GM21737 (cell line): ENCODE measurements around the gene PSMB3.
"Not testable (repeated sequence)": the region's sequence is repeated elsewhere in the genome, so short reads cannot be mapped to it uniquely, and the experiment has no call there.

Experiments used
- ATAC-seq: cut with Tn5 transposase; IDR thresholded peaks from one replicate; pipeline ENCODE4 v1.9.1; 2021; ENCODE audit warnings: mild to moderate bottlenecking, moderate library complexity; ENCODE audit not compliant: unreplicated experiment

PSMB3 gene

DNA sequence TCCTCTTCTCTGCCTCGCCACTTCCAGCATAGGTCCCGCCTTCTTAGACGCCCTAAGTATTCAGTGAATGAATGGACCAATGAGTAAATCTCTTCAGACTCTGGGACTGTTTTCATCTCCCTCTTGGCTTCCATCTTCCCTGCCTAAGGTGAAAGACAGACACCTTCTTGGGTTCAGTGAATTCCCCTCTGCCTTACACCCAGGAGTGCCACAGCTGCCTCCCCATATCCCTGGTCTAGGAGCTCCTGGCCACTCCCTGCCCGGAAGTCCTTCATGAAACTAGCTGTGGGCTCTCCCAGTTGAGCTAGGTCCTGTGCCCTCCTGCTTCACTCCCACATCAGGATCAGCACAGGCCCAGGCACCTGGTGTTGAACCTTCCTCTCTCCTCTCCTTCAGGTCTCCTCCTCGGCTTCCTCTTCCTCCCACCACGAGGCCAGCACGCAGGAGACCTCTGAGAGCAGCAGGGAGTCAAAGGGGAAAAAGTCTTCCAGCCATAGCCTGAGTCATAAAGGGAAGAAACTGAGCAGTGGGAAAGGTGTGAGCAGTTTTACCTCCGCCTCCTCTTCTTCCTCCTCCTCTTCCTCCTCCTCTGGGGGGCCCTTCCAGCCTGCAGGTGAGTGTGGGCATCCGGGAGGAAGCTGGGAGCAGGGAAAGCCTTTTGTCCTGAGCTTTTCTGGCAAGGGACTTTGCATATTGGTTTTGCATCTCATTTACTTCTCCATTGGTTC lies 37.2 kb upstream of the PSMB3 start:
- no peak for ATAC-seq

DNA sequence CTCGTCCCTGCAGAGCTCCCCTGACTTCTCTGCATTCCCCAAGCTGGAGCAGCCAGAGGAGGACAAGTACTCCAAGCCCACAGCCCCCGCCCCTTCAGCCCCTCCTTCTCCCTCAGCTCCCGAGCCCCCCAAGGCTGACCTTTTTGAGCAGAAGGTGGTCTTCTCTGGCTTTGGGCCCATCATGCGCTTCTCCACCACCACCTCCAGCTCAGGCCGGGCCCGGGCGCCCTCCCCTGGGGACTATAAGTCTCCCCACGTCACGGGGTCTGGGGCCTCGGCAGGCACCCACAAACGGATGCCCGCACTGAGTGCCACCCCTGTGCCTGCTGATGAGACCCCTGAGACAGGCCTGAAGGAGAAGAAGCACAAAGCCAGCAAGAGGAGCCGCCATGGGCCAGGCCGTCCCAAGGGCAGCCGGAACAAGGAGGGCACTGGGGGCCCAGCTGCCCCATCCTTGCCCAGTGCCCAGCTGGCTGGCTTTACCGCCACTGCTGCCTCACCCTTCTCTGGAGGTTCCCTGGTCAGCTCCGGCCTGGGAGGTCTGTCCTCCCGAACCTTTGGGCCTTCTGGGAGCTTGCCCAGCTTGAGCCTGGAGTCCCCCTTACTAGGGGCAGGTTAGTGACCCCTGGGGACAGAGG lies 36.1 kb upstream of the PSMB3 start:
- ATAC-seq, result no peak

DNA sequence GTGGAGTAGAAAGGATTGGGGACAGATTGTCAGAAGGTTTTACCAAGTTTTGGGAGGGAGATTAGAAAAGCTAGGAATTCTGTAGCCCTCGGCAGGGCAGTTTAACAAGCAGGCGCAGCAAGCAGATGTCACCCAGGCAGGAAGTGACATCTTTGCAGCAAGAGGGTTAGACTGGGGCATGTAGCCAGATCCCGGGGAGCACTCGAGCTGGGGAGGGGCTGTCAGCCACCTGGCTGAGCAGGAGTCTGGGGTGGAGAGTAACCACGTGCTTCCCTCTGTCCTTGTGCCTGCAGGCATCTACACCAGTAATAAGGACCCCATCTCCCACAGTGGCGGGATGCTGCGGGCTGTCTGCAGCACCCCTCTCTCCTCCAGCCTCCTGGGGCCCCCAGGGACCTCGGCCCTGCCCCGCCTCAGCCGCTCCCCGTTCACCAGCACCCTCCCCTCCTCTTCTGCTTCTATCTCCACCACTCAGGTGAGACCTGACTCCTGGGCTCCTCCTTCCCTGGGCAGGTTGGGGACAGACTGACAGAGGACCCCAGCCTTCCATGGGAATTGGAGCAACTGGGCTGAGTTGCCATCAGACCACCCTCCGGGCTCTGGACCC lies 35.3 kb upstream of the PSMB3 start:
- no peak for ATAC-seq

DNA sequence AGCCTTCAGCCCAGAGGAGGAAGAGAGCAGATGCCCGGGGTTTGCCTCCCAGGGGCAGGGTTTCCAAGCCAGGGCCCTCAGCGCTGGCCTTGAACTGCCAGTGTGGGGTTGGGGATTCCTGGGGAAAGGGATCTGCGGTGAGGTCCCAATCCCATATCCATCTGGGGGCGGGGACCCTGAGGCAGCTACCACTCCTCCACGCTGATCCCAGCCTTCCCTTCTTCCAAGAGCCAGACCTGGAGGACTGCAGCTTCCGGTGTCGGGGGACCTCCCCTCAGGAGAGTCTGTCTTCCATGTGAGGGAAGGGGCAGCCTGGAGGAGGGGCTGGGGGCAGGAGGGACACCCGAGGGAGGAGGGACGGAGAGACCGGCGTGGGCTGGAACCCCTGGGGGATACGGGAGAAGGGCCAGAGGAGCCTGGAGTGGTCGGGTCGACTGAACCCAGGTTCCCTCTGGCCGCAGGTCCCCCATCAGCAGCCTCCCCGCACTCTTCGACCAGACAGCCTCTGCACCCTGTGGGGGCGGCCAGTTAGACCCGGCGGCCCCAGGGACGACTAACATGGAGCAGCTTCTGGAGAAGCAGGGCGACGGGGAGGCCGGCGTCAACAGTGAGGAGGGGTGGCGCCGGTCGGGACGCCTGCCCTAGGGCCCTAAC lies 33.1 kb upstream of the PSMB3 start:
- no peak for ATAC-seq

DNA sequence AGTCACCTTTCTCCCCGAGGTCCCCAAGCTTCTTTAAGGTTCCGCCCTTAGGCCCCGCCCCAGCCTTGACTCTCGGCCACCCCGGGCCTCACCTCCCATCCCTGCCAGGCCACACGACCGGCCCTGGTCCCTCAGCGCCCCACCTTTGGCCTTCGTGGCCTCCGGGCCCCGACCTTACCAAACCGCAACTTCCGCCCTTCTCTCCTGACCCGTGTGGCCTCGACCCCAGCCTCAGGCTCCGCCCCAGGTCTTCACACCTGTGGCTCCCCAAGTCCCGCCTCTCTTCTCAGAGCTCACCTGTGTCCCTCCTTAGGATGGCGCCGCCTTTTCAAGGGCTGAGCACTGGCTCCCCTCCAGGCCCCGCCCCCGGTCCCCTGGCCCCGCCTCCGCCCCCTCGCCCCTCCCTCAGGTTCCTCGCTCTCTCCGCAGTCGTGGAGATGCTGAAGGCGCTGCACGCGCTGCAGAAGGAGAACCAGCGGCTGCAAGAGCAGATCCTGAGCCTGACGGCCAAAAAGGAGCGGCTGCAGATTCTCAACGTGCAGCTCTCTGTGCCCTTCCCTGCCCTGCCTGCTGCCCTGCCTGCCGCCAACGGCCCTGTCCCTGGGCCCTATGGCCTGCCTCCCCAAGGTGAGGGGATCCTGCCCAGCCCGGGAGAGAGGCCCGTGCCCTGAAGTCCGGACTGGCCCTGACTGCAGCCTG lies 32.4 kb upstream of the PSMB3 start:
- ATAC-seq, result no peak

DNA sequence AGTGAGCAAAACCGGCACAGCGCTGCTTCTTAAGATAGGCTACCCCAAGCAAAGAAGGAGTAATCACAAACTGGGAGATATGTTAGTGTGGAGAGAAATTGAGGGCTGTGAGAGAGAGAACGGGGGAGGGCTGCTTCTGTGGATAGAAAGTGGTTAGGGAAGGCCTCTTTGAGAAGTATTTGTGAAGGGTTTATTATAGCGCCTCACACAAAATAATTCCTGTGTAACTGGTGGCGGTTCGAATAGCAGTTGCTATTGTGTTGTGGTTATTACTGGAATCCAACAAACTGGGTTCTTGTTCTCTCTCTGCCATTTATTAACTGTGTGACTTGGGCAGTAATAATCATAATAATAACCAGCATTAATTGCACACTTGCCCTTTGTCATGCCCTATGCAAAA lies 31.6 kb upstream of the PSMB3 start:
- no peak for ATAC-seq

DNA sequence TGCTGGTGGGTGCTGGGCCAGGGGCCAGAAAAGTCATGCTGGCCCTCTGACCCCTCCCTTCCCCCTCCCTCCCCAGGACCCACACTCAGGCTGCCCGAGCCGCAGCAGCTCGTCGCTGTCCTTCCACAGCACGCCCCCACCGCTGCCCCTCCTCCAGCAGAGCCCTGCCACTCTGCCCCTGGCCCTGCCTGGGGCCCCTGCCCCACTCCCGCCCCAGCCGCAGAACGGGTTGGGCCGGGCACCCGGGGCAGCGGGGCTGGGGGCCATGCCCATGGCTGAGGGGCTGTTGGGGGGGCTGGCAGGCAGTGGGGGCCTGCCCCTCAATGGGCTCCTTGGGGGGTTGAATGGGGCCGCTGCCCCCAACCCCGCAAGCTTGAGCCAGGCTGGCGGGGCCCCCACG lies 30.7 kb upstream of the PSMB3 start:
- ATAC-seq, result no peak

DNA sequence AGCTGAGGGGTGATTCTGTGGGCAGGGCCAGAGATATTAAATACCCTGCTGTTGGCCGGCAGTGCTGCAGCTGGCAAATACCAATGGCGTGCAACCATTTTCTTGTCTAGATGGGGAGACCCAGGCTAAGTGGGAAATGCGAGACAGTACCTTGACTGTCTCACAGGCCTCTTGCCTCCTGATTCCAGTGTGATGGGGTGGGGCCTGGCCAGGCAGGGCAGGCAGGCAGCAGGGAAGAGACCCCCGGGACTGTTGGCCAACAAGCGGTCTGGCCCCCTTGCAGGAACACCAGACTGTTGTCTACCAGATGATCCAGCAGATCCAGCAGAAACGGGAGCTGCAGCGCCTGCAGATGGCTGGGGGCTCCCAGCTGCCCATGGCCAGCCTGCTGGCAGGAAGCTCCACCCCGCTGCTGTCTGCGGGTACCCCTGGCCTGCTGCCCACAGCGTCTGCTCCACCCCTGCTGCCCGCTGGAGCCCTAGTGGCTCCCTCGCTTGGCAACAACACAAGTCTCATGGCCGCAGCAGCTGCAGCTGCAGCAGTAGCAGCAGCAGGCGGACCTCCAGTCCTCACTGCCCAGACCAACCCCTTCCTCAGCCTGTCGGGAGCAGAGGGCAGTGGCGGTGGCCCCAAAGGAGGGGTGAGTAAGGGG lies 28.1 kb upstream of the PSMB3 start:
- no peak for ATAC-seq

DNA sequence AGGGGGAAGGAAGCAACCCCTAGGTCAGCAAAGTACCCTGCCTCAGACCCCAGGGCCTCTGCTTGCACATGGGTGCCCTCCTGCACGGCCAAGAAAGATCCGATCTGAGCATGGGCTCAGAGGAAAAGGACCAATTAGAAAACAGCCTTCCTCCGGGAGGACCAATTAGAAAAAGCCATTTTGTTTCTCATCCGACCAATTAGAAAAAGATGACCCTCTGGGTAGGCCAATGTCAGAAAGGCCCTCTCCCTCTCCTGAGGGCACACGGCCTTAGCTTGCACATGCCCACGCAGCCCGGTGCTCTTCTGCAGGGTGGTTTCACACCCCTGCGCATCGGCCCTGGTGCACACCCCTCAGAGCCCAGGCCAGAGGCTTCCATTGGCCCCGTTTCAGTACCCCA lies 27.5 kb upstream of the PSMB3 start:
- ATAC-seq, result no peak

DNA sequence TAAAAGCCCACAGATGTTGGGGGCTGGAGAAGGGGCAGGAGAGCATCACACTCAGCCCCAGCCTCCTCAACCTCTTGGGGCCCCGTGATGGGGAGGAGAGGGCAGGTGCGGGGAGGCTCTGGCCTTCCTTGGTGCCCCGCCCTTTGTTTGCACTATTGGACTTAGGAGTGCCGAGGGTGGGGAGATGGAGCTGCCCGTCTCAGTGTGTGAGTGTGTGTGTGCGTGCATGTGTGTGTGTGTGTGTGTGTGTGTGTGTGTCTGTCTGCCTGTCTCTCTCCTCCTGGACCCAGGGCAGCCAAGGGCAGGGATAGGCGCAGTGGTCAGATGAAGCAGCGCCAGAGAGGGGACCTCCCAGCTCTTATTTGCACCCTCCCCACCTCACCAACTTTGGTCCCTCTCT lies 26.4 kb upstream of the PSMB3 start:
- not testable (repeated sequence) for ATAC-seq

DNA sequence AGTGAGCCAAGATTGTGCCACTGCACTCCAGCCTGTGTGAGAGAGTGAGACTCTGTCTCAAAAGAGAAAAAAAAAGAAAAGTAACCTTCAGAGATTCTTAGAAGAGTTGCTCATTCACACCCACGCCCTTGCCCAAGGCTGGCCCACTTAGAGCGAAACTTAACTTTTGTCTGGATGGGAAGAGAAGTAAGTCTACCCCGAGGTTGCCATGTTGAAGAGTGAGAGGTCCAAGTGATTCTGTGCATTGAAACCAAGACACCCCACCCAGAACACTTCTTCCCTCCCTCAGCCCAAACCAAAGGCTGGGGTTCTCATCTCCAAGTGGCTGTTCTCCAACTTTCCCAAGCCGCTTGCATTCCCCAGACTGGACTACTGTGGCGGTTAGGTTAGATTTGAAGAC lies 24.8 kb upstream of the PSMB3 start:
- no peak for ATAC-seq

DNA sequence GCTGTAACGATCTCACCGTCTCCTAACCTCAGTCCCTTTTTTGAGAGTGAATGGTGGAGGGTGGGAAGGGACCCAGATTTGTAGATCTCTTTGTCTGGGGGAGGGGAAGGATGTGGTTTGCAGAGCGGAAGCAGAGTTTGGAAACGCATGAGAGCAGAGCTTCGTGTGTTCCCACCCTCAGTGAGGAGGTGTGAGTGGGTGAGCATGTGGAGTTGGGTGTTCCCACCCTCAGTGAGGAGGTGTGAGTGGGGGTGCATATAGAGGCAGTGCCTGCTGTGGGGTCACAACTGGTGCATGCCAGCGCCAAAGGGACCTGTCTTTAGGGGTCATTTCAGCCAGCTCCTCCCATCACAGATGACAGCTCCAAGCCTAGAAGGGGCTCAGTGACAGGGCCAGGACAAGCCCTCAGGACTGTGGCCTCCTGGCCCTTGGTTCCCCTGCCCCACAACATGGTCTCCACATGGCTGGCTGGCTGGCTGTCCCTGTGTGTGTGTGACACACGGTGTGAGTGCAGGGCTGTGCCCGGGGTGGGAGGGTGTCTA lies 24.2 kb upstream of the PSMB3 start:
- ATAC-seq, result no peak

DNA sequence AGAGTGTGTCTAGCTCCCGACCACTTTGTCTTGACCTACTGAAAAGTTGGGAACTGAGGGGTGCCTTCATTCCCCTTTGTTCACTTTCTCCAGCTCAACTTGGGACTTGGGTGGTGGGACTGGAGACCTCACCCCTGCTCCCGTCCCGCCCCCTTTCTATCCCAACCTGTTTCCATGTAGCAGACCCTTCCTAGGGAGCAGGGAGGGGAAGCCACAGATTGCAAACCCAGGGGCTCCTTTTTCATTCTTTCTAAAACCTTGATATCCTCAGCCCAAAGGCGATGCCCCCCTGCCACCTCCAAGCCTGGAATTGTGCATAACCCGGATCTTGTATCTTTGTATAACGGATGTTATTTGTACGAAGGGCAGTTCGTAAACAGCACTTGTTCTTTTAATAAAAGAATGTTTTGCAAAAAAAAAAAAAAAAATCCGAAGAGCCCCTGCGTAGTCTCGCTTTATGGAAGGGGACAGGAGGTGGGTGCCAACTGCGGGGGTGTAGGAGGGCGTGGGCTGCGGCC lies 23.1 kb upstream of the PSMB3 start:
- no peak for ATAC-seq

DNA sequence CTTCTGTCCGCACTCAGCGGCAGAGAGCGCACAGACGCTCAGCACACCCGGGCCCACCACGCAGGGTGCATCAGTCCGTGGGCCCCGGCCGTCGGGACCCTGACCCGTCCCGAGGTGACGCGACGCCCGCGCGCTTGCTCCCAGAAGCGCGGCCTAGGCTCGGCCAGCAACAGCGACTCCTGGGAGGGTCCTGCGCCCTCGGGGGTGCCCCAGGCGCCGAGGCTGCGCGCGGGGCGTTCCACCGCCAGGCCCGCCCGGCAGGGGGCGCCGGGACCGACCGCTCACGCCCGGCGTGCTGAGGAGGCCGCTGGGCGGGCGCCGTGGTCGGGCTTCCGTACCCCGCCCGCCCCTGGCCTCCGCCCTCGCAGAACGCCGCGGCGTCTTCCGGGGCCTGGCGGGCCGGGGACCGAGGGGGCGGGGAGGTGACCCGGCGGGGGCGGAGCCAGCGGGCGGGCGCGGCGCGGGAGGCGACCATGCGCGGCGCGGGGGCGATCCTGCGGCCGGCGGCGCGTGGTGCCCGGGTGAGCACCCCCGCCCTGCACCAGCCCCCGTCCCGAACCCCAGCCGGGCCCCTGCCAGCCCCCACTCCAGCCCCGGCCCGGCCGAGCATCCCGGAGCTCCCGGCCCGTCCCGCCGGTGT lies 22.5 kb upstream of the PSMB3 start, which contains the start of gene CISD3:
Gene CISD3 (plus strand): TSS at position 456 of the 640 bp plus-strand sequence. CDS start 18 bp downstream, at position 474.
- peak; percentile 81 for ATAC-seq

DNA sequence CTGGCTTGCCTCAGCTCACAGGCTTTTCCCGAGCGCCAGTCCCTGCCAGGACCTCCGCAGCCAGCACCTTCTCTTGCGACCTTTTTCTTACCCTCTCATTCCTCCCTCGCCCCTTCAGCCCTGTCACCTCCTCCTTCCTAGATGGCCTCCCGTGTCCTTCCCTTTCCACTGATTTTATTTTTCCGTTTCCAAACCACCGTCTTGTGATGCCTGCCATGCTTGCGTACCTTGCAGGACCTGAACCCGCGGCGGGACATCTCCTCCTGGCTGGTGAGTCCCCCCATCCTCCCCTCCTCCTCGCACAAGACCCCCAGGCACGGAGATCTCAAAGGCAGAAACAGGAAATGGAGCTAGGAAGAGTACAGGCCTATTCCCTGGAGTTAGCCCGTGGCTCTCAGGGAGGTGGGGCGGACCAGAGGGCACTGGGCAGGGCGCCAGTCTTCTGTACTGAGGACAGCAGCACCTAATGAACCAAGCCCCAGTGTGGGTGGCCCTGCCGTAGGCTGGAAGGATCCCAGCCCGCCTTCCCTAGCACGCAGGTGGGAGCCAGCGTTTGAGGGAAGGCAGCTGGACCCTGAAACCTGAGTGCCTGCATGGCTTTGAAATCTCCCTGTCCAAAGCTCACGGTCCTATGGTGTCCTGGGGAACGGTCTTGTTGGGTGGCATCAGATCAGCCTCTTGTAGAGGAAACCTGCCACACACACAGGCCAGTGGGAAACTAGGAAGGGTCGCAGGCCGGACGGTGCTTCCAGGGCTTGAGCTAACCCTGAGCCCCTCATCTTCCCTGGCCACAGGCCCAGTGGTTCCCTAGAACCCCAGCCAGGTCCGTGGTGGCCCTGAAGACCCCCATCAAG lies 21.8 kb upstream of the PSMB3 start:
- ATAC-seq, result no peak

DNA sequence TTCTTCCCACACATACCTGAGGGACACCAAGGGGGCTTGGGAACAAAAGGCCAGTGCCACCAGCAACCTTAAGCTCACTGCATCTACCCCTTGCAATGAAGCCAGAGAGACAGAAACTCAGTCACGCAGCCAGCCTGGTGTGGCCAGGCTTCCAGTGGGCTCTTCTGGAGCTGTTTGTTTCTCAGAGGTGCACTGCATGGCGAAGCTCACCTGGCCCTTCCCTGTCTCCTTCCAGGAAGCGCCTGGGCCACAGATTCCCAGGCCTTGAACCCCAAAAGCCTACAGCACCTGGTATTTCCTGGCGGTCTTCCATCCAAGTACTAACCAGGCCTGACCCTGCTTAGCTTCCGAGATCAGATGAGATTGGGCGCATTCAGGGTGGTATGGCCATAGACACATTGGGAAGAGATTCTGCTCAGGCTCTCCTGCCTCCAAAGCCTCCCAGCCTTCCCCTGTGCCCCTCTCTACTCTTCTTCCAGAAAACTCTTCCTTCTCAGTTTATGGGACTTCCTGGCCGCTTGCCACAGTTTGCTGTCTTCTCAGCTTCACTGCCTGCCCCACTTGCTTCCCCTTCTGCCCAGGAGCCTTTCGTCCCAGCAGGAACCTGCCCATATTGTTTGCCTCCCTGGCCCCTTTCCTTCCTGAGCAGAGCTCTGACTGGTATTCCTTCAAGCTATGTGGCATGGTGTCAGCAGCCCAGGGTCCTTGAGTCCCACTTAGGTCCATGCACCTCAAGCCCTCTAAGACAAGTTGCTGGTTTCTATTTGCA lies 20.8 kb upstream of the PSMB3 start:
- no peak for ATAC-seq

DNA sequence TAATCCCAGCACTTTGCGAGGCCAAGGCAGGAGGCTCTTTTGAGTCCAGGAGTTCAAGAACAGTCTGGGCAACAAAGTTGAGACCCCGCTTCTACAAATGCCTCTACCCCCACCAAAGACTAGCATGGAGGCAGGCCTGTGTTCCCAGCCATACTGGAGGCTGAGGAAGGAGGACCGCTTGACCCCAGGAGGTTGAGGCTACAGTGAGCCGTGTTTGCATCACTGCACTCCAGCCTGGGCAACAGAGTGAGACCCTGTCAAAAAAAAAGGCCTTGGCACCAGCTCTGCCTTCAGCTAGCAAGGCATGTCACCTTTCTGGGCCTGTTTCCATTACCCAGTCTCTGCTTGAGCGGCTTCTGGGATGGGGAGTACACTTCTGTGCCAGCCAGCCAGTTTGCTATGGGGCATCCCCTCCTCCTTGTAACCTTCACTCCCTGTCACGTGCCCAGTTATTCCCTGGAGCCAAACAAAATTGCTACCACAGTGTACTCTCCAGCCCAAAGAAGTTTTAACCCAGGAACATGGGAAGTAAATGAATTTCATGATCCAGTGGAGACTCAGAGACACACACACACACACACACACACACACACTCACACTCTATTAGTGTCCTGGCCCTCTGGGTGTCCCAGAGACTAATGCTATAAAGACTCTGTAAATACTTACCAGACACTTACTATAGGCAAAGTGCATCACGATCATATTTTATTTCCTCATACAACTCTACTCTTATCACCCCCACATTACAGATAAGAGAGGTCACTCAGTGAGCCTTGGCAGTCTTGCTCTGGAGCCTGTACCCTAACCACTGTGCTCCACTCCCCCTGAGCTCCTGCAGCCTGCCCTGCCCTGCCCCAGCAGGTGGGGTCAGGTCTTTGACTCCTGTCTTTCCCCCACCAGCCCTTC lies 19.9 kb upstream of the PSMB3 start:
- ATAC-seq, result no peak
